Activated naive CD4-positive, alpha-beta T cell treated with Interleukin-2 at 50 U/mL for 16 hours (primary cell): Measurements from ENCODE around the gene SEMA6B.
A peak's percentile ranks its signal among the peaks of the same experiment; 100 is the strongest.
"Not testable (repeated sequence)": the region's sequence is repeated elsewhere in the genome, so short reads cannot be mapped to it uniquely, and the experiment has no call there.

Source experiments
- DNase-seq: peaks from one replicate; pipeline ENCODE4 v3.0.0-alpha.2; 2020

Gene SEMA6B

DNA sequence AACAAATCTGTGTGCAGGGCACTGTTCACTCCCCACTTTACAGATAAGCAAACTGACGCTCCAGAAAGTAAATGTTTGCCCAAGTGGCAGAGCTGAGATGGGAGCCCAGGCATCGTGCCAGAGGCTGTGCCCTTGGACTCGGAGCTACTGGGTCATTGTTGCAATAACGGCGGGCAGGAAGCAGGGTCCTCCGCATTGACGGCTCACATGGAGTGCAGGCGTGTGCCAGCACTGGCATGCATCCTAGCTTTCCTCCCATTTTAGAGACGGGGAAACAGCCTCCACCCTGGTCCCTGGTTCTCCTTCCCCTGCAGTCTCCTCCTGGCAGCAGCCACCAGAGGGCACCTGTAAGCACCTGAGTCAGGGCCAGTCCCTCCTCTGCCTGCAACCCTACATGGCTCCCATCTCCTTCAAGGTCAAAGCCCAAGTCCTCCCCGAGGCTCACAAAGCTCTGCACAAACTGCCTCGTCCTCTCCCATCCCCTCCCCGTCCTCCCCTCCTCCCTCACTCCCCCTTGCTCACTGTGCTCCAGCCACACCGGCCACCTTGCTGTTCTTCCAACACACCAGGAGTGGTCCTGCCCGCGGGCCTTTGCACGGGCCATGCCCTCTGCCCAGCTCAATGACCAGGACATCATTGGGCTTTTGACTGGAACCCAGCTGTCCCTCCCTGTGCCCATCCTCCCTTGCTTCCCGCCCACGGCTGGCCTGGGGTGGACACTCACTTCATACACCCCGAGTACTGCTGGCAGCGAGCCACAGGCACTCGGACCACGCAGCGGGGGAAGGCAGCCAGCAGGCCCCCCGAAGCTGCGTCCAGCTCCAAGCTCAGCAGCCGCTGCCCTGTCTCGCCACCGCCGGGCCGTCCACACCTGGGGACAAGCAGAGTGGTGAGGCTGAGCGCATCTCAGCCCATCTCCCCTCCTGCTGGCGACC is 11.9 kb downstream of the SEMA6B start:
- peak; percentile 20 for DNase-seq

- no peak for DNase-seq
Measured at GRCh38 chr19:4543842-4544647, 15.4 kb downstream of the SEMA6B start.

GRCh38 chr19:4542896-4543841 is 16.3 kb downstream of the SEMA6B start:
- DNase-seq: no peak

- not testable (repeated sequence) for DNase-seq
Measured at GRCh38 chr19:4541806-4542145, 17.7 kb downstream of the SEMA6B start.

DNA sequence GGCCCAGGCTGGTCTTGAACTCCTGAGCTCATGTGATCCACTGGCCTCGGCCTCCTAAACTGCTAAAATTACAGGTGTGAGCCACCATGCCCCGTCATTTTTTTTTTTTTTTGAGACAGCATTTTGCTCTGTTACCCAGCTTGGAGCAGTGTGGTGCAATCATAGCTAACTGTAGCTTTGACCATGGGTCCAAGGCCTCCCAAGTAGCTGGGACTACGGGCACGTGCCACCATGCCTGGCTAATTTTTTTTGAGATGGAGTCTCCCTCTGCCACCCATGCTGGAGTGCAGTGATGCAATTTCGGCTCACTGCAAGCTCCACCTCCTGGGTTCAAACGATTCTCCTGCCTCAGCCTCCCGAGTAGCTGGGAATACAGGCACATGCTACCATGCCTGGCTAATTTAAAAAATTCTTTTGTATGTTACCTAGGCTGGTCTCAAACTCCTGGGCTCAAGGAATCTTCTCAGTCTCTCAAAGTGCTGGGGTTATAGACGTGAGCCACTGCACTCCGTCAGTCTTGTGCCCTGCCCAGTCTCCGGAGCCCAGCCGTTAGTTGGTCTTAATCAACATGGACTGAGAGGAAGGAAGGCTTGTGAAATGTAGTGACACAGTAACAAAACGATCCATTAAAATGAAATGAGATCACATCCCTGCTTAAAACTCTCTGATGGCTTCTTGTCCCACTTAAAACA is 18.2 kb downstream of the SEMA6B start:
- DNase-seq: no peak

DNA sequence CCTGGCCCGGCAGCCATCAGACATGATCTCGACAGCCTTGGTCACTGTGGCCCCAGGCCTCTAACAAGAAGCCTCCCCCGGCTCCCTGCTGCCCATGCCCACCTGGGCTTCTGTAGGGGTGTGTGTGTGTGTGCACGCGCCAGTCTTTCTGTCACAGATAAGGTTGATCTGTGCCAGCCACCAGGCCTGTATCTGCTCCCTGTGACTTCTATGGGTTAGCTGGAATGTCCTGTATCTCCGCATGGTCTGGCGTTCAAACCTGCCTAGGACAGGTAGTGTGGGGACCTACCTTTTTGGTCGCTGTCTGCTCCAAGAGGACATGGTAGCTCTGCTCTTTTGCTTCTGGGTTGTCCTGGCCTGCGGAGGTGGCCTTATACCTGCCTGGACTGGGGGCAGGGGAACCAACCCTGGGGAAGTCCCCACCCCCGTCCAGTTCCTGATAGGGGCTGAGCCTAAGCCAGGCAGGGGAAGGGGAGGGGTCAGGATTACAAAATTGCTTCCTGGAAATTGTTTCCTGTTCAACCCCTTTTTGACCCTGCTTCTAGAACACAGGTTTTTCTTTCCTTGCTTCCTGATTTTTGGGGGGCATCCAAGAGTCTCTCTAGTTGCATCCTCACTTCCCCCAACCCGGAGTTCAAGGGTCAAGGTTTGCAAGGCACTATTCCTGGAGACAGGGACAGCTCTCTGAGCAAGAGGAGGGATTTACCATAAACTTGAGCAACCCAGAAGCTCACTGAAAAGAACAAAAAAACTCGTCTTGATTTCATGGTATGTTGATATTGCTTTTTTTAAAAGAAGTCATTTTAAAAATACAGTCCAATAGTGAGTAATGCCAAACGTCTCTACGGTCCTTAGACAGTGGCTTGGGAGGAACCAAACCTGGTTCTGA is 19.5 kb downstream of the SEMA6B start, which contains the start of gene LRG1:
LRG1 (minus strand) TSS at position 344 of the 889 bp plus-strand sequence; CDS start at position 321, 23 bp downstream.
- peak; percentile 11 for DNase-seq

- DNase-seq: no peak
Measured at GRCh38 chr19:4539169-4539692, 20.3 kb downstream of the SEMA6B start.

- DNase-seq: no peak
Measured at GRCh38 chr19:4538601-4538954, 20.9 kb downstream of the SEMA6B start.

DNA sequence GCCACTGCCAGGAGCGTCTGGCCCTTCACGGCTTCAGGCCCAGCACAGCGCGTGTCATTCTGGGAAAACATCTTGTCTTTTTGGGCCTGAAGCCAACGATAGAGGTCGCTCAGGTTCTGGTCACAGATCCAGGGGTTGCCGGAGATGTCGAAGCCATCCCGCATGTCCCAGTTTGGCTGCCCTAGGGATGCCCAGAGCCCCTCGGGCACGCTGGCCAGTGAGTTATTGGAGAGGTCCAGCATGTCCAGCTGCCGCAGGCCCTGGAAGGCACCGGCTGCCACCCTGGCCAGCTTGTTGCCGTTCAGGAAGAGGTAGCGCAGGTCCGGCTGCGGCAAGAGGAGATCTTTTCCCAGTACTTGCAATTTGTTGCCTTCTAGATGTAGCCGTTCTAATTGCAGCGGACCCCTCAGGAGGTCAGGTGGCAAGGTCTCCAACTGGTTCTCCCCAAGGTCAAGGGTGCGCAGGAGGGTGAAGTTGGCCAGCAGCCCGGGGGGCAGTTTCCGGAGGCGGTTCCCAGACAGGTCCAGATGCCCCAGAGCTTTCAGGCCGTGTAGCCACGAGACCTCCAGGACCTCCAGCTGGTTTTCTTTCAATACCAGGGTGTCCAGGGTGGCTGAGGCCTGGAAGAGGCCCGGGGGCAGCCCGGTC is 21.4 kb downstream of the SEMA6B start:
- no peak for DNase-seq

GRCh38 chr19:4536798-4537197 is 22.7 kb downstream of the SEMA6B start:
- DNase-seq: no peak

GRCh38 chr19:4534836-4535658 is 24.4 kb downstream of the SEMA6B start, which contains the start of gene PLIN5:
Gene PLIN5 (minus strand): TSS chr19:4535224. CDS start chr19:4534074, 1,150 bp downstream.
- DNase-seq: peak; percentile 30

DNA sequence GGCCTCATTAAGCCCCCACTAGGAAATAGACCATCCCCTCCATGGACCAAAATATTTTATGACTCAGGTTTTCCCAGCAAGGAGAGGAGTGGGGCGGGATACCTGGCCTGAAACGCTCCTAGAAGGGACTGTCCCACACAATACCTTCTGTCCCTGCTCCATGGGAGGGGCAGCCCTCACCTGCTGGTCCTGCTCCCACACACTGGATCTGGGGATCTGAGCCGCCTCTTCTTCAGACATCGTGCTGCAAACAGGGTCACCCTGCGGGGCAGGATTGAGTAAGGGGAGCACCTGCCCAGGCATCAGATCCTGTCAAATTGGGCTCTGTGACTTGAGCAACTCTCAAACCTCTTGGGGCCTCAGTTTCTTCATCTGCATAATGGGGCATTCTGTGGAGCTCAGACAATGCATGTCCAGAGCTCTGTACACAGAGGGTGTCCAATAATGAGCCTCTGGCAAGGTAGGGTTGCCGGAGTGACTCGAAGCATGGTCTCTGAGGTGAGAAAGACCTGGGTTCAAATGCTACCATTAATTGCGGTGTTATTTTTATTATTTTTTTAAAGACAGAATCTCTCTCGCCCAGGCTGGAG is 25.6 kb downstream of the SEMA6B start:
- DNase-seq: no peak

GRCh38 chr19:4533334-4533733 is 26.1 kb downstream of the SEMA6B start:
- DNase-seq: no peak

DNA sequence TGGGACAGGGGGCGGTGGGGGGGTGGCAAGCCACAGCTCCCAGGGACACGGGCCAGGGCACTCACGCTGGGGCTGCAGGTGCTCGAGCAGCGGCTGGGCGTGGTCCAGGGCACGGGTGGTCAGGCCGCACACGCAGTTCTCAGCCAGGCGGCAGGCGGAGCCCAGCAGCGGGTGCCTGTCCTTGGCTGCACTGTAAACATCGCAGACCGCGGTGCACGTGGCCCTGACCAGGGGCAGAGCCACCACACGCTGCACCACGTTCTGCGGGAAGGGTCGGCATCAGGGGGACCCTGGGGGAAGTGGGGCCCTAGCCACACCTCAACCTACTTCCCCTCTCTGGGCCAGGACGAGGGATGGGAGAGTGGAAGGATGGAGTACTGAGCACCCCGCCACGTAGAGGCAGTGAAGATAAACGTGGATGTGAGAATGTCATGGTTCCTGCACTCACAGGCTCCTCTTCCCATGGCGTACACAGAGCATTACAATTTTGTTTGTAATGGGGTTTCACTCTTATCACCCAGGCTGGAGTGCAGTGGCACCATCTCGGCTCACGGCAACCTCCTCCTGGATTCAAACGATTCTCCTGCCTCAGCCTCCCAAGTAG is 27.8 kb downstream of the SEMA6B start:
- DNase-seq: no peak

DNA sequence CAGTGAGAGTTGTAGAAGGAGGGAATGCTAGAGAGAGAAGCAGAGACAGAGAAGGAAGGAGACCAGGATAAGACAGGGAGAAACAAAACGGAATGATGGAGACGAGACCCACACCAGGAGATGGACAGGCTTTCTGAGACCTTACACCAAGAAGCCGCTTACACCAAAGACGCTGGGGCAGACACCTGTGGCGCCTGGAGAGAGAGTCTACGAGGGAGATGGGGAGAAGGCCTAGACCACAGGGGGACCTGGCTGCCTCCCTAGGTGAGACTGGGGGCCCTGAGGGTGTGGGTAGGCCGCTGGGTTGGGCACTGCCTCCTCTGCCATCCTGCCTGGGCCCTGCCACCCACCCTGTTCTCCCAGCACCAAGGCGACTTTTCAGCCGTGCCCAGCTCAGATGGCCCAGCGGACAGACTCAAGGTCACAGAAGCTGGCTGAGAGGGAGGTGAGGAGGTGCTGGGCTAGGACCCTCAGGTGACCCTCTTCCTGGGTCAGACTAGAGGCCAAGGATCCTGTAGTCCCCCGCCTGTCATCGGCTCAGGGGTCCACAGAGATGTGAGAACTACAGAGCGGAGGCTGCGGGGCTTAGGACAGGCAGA is 29.5 kb downstream of the SEMA6B start:
- no peak for DNase-seq

- DNase-seq: no peak
Measured at GRCh38 chr19:4528843-4529242, 30.6 kb downstream of the SEMA6B start.

DNA sequence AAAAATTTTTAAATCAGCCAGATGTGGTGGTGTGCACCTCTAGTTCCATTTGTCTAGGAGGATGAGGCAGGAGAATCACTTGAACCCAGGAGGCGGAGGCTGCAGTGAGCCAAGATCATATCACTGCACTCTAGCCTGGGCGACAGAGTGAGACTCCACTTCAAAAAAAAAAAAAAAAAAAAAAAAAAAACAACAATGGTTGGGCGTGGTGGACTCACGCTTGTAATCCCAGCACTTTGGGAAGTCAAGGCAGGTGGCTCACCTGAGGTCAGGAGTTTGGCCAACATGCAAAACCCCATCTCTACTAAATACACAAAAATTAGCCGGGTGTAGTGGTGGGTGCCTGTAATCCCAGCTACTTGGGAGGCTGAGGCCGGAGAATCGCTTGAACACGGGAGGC is 32.1 kb downstream of the SEMA6B start:
- not testable (repeated sequence) for DNase-seq

DNA sequence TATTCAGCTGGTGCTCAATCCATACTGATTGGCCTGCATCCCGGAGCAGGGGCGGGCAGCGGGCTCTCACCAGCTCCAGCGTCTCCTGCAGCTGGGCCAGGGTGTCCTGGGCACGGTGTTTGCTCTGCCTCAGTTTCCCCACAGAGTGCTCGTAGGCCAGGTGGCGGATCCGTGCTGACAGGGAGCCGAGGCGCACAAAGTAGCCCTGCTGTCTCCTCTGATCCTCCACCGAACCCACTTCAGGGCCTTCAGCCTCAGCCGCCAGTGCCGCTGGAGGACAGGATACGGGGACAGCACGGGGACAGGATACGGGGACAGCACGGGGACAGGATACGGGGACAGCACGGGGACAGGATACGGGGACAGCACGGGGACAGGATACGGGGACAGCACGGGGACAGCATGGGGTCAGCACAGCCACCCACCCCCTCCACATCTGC is 33.9 kb downstream of the SEMA6B start:
- DNase-seq: no peak
